Stimulated activated CD8-positive, alpha-beta memory T cell treated with anti-CD3 and anti-CD28 coated beads, Interleukin-2, amount 100 ng/mL, for 1 hour (primary cell): Measurements from ENCODE around the gene NME8.

Experiments
- DNase-seq, 2 donors: peaks; one replicate each; pipeline ENCODE4 v3.0.0-alpha.2; 2020; ENCODE audit warnings: low read depth in 2 of 2

NME8 gene

DNA sequence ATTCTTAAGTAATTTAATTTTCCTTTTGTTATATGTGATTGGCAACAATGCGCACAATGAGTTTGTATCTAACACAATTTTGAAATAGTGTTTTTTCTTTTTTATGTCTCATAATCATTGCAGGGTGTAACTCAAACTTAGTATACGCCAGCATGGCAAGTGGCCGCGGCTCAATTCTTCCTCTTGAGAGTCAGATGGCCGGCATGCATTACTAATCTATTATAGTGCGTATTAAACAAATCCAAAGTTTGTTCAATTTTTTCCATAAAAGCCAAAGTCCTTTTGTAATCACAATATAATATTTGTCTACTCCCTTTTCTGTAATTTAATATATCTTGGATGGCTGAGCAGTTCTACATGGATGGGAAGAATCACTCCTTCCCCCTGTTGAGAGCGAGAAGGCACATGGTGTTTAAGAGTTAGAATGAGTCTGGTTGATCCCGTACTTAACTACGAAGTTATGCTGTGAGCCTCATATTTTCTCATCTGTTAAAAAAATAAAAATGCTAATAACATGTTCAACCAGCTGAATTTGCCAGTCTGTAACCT is 84.7 kb downstream of the NME8 start:
- no peak for DNase-seq

DNA sequence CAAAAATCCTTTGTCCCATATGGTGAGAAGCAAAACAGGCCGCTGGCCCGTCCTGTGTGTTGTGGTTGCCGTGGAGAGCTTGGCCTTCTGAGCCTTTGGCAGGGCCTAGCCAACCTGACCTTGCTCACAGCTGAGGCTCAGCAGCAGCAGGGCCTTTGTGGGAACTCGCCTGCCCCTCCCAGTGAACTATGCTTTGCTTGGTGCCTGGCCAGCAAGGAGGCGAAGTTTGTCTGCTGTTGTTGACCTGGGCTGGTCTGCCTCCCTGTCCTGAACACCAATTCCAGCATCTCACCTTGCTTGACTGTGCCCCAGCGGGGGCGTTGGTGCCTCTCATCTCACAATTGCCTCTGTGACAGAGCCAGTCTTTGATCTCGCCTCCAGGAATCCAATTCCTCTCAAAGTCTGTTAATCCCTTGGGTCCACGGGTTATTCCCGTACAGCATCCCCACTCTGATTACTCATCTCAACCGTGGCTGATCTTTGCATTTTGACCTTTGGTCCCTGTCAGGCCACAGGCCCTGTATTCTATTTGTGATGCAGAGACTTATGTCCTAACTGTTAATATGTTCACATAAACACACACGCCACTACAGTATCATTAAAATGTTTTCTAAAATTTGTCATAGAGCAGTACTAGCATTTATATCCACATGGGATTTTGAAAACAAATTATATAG is 94.7 kb downstream of the NME8 start:
- no peak for DNase-seq

DNA sequence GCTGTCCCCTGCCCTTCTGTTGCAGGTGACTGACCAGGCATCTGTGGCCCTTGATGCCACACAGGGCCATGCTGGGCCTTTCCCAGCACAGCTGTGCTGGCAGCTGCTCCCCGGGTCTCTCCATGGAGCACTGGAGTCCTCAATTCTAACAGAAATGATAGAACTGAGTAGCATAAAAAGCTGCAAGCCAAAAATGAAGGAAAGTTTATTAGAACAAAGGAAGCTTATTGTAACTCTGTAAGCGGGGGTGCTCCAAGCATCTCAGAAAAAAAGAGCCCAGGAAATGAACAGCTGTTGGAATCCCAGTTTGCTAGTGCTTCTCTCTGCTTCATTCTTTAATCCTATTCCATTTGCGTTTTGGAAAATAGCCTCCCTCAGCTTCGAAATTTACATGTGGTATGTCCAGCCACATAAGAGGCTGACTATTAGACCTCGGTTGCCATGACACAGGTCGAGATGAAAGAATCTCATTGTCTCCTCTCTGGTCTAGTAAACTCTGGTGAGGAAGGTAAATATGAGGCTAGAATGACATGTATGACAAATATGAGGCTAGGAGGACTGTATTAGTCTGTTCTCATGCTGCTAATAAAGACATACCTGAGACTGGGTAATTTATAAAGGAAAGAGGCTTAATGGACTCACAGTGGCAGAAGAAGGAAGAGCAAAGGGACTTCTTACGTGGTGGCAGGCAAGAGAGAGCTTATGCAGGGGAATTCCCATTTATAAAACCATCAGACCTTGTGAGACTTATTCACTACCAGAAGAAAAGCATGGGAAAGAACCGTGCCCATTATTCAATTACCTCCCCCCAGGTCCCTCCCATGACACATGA is 95.7 kb downstream of the NME8 start:
- no peak for DNase-seq

DNA sequence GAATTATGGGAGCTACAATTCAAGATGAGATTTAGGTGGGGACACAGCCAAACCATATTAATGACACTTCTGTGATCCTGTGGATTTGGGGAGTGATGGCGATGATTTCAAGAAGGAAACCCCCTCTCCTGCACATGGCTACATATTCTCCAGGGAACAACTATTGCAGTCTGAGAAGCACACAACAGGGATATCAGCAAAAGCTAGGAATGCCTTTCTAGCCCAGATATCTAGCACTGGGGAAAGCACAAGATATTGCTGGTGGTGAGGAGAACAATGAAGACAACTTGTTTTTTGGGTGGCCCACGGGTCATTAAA is 96.3 kb downstream of the NME8 start:
- DNase-seq: no peak

DNA sequence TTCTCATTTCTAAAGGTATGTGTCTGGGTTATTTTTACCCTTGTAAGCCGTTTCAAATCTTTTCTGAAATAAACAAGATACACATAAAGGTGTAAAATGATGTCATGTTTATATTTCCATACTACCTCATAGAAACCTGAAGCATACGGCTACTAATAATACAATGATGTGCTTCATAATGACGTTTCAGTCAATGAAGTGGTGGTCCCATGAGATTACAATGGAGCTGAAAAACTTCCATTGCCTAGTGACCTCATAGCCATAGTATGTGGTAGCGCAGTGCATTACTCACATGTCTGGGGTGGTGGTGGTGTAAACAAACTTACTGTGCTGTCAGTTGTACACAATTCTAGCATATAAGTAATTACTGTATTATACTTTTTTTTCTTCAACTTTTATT is 96.9 kb downstream of the NME8 start:
- DNase-seq: no peak

DNA sequence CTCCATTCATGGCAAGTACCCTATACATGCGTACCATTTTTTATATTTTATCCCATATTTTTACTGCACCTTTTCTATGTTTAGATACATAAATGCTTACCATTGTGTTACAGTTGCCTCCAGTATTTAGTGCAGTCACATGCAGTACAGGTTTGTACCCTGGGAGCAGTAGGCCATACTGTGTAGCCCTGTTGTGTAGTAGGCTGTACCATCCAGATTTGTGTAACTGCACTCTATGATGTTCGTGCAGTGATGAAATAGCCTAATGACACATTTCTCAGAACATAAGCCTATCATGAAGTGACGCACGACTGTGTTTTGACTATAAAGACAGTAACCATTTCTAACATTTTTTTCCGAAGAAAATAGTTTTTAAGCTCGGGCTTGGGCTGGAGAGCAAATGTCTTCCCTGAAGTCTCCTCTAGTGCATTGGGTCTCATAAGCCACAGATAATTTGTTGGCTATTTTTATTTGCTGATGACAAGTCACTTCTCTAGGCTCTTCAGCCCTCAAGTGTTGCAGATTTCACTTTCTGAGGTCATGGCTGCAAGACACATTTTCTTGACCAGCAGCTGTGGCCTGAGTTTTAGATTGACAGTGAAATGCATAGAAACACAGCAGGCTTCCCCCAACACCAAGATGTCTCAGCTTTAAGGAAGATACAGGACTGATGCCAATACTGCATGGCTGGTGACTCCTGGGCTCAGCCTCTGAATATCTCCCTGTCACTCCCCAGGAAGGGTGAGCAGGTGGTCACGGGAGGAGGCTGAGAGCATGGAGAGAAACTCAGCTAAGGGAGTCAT is 98.9 kb downstream of the NME8 start:
- DNase-seq: no peak

DNA sequence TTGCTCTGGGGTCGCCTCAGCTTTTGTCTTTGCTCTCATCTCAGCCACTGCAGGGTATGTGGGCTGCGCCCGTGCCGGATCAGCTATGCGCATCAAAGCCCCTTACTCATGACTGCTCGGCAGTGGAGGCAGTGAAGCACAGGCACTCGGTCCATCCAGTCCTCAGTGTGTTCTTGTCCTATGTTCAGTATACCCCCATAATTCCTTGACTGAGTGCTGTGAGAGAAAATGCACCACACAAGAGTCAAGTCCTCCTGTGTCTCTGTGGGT is 99.5 kb downstream of the NME8 start:
- DNase-seq: no peak
